Measurements from ENCODE around the gene TSPEAR. TPM values are rescaled to one million over a fixed set of nuclear protein-coding genes. Genes with fewer than 3 reads are reported as not detected.
"Not testable (repeated sequence)": the region's sequence is repeated elsewhere in the genome, so short reads cannot be mapped to it uniquely, and the experiment has no call there.

TSPEAR gene
- total and polyA plus RNA-seq, 5 donors: 0.29 to 4.6 (median 1.4) TPM

DNA sequence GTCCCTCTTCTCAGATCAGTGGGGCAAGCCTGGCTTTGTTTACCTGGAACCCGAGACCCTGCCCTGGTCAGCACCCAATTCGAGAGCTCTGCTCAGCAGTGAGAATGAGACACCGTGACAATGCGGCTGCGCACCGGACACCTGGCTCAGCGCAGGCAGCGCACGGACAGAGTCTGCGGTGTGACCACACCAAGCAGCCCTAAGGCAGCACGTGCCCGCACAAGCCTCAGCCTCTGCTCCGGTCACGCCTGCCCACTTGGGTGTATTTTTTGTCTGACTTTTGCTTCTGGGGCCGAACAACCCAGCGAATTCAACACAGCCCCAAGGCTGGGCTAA lies 94.8 kb downstream of the TSPEAR start:
- intact Hi-C loops (cut with DNase I): no loop called here
- H3K4me1 ChIP-seq (ENCODE audit: control insufficient read depth, insufficient read depth, low read length): no peaks in the 10 kb centered on the region
- H3K27me3 ChIP-seq (ENCODE audit: control insufficient read depth, insufficient read depth): no peaks in the 10 kb centered on the region
- H3K4me3 ChIP-seq (ENCODE audit: low read length): no peak overlapping the region
- no peaks in the 10 kb centered on the region for H3K9me3 ChIP-seq (ENCODE audit: control insufficient read depth, low read length)
- WGBS: 84% methylated on average over 16 of the region's 16 CpGs
- DNase-seq (peak in 1 of 3 donors; percentile 29), ATAC-seq (no peak)
- no peak overlapping the region for H3K27ac ChIP-seq (ENCODE audit: low read length)

DNA sequence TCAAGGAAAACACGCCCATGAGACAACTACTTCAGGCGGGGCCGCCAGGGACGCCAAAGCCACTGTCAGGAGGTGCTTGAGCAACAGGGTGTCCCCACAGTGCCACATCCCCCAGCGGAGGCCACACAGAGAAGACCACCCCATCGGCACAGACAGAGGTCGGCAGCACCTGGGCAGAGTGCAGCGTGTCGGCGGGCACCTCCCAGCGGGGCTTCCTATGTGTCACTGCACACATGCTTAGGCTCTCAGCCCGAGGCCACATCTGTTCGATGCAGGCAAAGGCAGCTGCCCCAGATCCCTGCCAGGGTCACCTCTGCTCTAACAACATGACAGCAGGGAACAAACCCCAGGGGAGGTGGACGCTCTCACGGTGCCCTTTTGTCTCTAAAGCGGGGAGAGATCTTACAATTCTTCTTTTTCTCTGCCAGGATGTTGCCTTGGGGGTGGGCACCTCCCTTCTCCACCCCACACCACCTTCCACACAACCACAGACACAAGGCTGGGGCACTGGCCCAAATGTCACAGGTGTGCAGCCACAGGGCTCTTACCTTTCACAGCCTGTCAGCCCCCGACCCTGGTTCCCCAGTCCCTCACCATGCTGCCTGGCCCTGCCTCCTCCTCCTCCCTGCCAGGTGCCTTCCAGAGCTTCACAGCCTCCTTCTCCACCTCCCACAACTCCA lies 95.3 kb downstream of the TSPEAR start:
- Histone ChIP-seq H3K4me3 (ENCODE audit: low read length) (no peak overlapping the region), H3K4me1 (ENCODE audit: control insufficient read depth, insufficient read depth, low read length) (no peaks in the 10 kb centered on the region), H3K27me3 (ENCODE audit: control insufficient read depth, insufficient read depth) (no peaks in the 10 kb centered on the region), H3K27ac (ENCODE audit: low read length) (no peak overlapping the region), H3K9me3 (ENCODE audit: control insufficient read depth, low read length) (no peaks in the 10 kb centered on the region)
- ATAC-seq: peak in 1 of 2 donors; percentile 27
- DNase-seq: peak in 1 of 3 donors; percentile 25
- 77% methylated on average over 17 of the region's 17 CpGs for WGBS
- intact Hi-C loops (cut with DNase I): no loop called here

DNA sequence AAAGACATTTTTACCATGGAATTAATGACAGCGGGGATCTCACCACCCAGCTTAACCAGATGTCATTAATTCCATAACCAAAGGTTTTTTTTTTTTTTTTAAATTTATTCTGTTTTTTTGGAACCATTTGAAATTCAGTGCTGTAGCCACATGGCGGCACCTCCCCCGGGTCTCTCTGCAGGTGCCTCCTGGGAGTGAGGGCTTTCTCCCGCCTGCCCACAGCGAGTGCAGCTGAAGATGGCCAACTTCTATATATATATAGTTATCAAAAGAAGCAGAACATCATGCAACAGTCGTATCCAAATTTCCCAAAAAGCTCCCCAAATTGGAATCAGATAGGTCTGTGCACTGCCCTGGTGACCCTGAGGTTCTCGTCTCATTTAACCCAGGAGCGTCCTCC lies 95.9 kb downstream of the TSPEAR start:
- Histone ChIP-seq H3K27me3 (ENCODE audit: control insufficient read depth, insufficient read depth) (no peaks in the 10 kb centered on the region), H3K9me3 (ENCODE audit: control insufficient read depth, low read length) (no peaks in the 10 kb centered on the region), H3K4me1 (ENCODE audit: control insufficient read depth, insufficient read depth, low read length) (no peaks in the 10 kb centered on the region), H3K4me3 (ENCODE audit: low read length) (no peak overlapping the region), H3K27ac (ENCODE audit: low read length) (no peak overlapping the region)
- intact Hi-C loops (cut with DNase I): no loop called here
- WGBS: 78% methylated on average over 8 of the region's 8 CpGs
- ATAC-seq: no peak
- DNase-seq: no peak

DNA sequence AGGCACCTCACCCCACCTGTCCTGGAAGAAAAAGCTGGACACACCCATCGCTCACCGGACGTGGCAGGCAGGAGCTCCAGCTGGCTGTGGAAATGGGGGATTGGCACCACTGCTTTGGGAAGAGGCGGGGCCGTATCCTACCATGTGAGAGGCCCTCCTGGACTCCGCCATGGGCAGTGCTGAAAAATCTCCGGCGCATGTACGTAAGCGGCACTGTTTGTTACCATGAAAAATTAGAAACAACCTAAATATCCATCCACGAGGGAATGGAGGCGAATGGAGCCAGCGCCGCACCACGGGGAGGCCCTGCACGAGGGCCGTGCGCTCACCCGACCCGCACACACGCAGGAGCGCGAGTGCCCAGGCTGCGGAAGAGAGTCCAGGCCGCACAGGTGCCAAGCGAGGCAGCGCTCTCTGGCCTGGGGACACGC lies 96.4 kb downstream of the TSPEAR start:
- intact Hi-C loops (cut with DNase I): no loop called here
- Histone ChIP-seq H3K27me3 (ENCODE audit: control insufficient read depth, insufficient read depth) (no peaks in the 10 kb centered on the region), H3K4me1 (ENCODE audit: control insufficient read depth, insufficient read depth, low read length) (no peaks in the 10 kb centered on the region), H3K27ac (ENCODE audit: low read length) (no peak overlapping the region), H3K4me3 (ENCODE audit: low read length) (no peak overlapping the region), H3K9me3 (ENCODE audit: control insufficient read depth, low read length) (no peaks in the 10 kb centered on the region)
- 91% methylated on average over 28 of the region's 28 CpGs for WGBS
- DNase-seq (peak in 1 of 3 donors; percentile 41), ATAC-seq (no peak)

DNA sequence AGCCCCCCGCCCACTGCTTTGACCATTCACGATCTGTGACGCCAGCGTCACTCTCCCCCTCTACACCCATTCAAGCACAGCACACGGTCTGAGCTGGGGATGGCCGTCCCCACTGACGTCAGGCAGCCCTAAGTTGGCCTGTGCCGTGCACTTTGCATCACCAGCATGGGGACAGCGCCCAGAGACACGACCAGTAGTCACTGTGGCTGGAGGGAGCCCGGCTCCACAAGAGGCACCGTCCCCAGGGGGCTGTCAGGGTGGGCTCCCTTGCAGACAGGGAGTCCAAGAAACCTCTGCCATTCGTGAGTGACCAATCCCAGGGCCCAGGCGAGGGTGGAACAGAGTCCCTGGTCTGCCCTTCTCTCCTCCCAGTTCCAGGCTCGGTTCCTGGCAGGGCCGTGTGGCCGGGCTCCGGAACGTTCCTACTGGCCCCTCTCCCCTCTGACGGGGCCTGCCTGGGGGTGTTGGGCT lies 97.2 kb downstream of the TSPEAR start:
- ATAC-seq (no peak), DNase-seq (peak in 1 of 3 donors; percentile 56)
- Histone ChIP-seq H3K4me1 (ENCODE audit: control insufficient read depth, insufficient read depth, low read length) (no peaks in the 10 kb centered on the region), H3K27ac (ENCODE audit: low read length) (no peak overlapping the region), H3K9me3 (ENCODE audit: control insufficient read depth, low read length) (no peaks in the 10 kb centered on the region), H3K4me3 (ENCODE audit: low read length) (no peak overlapping the region), H3K27me3 (ENCODE audit: control insufficient read depth, insufficient read depth) (no peaks in the 10 kb centered on the region)
- 79% methylated on average over 20 of the region's 20 CpGs for WGBS
- intact Hi-C loops (cut with DNase I): no loop called here

DNA sequence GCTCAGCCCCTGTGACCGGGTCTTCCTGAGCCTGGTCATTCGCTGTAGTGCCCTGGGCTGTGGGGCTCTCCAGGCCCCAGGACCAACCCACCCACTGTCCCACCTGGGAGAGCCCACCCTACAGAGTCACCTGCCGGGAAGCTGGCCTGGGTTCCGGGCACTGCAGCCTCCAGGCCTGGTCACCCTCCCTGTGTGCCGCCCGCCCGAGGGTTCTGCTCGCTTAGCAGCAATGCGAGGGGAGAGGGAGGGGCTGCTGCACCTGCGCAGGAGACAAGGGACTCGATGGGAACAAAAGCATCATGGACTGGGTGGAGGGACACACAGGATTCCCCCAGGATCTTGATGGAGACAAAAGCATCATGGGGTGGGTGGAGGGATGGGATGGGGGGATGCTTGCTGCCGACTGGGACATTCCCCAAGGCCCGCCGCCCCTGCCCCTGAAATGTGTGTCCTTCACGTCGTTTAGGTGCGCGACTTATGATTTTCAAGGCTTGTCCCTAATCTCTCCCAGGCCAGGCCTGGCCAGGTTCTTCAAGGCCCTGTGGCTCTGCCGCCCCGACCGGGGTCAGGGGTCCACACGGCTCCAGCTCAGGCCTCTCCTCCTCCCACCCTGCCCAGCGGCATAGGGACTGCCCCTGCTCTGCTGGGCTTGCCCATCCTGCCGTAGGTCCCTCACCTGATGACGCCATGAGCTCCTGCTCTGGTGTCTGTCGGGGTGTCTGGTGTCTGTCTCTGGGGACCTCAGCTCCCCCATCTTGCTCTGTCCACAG lies 97.8 kb downstream of the TSPEAR start:
- Histone ChIP-seq H3K4me1 (ENCODE audit: control insufficient read depth, insufficient read depth, low read length) (no peaks in the 10 kb centered on the region), H3K27me3 (ENCODE audit: control insufficient read depth, insufficient read depth) (no peaks in the 10 kb centered on the region), H3K9me3 (ENCODE audit: control insufficient read depth, low read length) (no peaks in the 10 kb centered on the region), H3K27ac (ENCODE audit: low read length) (no peak overlapping the region), H3K4me3 (ENCODE audit: low read length) (no peak overlapping the region)
- WGBS: 86% methylated on average over 26 of the region's 26 CpGs
- intact Hi-C loops (cut with DNase I): no loop called here
- peak in 1 of 3 donors; percentile 31 for DNase-seq
- ATAC-seq: no peak

DNA sequence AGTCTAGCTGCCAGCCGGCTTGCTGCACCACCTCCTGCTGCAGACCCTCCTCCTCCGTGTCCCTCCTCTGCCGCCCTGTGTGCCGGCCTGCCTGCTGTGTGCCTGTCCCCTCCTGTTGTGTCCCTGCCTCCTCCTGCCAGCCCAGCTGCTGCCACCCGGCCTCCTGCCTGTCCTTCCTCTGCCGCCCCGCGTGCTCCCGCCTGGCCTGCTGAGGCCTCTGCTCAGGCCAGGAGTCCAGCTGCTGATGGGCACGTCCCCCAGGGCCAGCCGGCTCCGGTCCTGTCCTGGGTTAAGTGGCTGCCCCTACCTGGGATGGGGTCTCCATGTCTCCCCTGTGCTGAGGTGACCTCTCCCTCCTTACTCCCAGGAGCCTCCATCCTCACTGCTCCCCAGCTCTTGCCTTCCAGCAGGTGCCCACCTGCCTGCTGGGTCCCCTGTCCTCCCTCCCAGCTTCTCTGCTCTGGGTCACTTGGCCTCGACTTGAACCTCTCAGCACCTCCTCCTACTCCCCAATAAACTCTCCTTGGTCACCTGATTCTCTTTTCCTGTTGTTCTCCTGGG lies 98.6 kb downstream of the TSPEAR start:
- Histone ChIP-seq H3K27ac (ENCODE audit: low read length) (no peak overlapping the region), H3K4me1 (ENCODE audit: control insufficient read depth, insufficient read depth, low read length) (no peaks in the 10 kb centered on the region), H3K27me3 (ENCODE audit: control insufficient read depth, insufficient read depth) (no peaks in the 10 kb centered on the region), H3K9me3 (ENCODE audit: control insufficient read depth, low read length) (no peaks in the 10 kb centered on the region), H3K4me3 (ENCODE audit: low read length) (no peak overlapping the region)
- 85% methylated on average over 13 of the region's 13 CpGs for WGBS
- ATAC-seq: no peak
- intact Hi-C loops (cut with DNase I): no loop called here
- peak in 1 of 3 donors; percentile 38 for DNase-seq

DNA sequence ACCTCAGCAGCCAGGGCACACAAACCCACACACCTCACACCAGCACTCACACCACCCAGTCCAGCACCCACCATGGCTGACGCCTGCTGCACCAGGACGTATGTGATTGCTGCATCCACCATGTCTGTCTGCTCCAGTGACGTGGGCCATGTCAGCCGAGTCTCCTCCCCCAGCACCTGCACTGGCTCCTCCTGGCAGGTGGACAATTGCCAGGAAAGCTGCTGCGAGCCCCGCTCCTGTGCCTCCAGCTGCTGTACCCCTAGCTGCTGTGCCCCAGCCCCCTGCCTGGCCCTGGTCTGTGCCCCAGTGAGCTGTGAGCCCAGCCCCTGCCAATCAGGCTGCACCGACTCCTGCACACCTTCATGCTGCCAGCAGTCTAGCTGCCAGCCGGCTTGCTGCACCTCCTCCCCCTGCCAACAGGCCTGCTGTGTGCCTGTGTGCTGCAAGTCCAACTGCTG lies 99.3 kb downstream of the TSPEAR start, which contains the start of gene KRTAP10-8:
Gene KRTAP10-8 (plus strand): TSS at position 51 of the 458 bp plus-strand sequence. CDS start 22 bp downstream, at position 73.
- Histone ChIP-seq H3K27me3 (ENCODE audit: control insufficient read depth, insufficient read depth) (no peaks in the 10 kb centered on the region), H3K27ac (ENCODE audit: low read length) (no peak within 1 kb of the TSS), H3K4me1 (ENCODE audit: control insufficient read depth, insufficient read depth, low read length) (no peaks in the 10 kb centered on the region), H3K9me3 (ENCODE audit: control insufficient read depth, low read length) (no peaks in the 10 kb centered on the region), H3K4me3 (ENCODE audit: low read length) (no peak within 1 kb of the TSS)
- ATAC-seq: no peak
- peak in 1 of 3 donors; percentile 28 for DNase-seq
- 93% methylated on average over 8 of the region's 8 CpGs for WGBS
- intact Hi-C loops (cut with DNase I): no loop called here

DNA sequence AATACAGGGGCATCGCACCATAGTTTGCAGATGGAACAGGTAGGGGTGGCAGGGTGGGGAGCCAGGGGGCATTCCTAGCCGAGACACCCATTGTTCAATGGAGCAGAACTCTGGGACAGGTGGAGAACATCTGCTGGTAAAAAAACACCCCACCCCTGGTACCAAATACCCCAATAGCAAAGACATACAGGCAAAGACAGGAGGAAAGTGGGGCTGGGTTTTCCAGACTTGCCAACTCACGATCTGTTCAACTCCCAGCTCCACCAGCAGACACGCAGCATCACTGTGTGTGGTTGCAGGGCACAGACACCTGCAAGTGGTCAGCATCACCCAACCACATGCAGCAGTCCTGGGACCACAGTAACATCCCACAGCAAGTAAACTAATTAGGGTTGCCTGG lies 99.8 kb downstream of the TSPEAR start:
- 82% methylated on average over 4 of the region's 4 CpGs for WGBS
- DNase-seq (no peak), ATAC-seq (no peak)
- no peaks in the 10 kb centered on the region for H3K27me3 ChIP-seq (ENCODE audit: control insufficient read depth, insufficient read depth)
- H3K4me1 ChIP-seq (ENCODE audit: control insufficient read depth, insufficient read depth, low read length): no peaks in the 10 kb centered on the region
- no peaks in the 10 kb centered on the region for H3K9me3 ChIP-seq (ENCODE audit: control insufficient read depth, low read length)
- no peak overlapping the region for H3K27ac ChIP-seq (ENCODE audit: low read length)
- intact Hi-C loops (cut with DNase I): no loop called here
- no peak overlapping the region for H3K4me3 ChIP-seq (ENCODE audit: low read length)

DNA sequence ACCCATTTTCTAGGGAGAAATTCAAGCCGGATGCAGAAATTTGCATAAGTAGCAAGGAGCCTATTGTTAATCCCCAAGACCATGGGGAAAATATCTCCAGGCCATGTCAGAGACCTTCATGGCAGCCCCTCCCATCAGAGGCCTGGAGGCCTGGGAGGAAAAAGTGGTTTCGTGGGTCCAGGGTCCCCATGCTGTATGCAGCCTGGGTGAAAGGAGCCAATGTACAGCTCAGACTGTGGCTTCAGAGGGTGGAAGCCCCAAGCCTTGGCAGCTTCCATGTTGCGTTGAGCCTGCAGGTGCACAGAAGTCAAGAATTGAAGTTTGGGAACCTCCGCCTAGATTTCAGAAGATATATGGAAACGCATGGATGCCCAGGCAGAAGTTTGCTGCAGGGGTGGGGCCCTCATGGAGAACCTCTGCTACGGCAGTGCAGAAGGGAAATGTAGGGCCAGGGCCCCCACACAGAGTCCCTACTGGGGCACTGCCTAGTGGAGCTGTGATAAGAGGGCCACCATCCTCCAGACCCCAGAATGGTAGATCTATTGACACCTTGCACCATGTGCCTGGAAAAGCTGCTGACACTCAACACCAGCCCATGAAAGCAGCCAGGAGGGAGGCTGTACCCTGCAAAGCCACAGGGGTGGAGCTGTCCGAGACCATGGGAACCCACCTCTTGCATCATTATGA lies 101.1 kb downstream of the TSPEAR start:
- peak in 1 of 3 donors; percentile 25 for DNase-seq
- H3K9me3 ChIP-seq (ENCODE audit: control insufficient read depth, low read length); intact Hi-C loops (cut with DNase I); H3K27ac ChIP-seq (ENCODE audit: low read length); H3K27me3 ChIP-seq (ENCODE audit: control insufficient read depth, insufficient read depth); H3K4me1 ChIP-seq (ENCODE audit: control insufficient read depth, insufficient read depth, low read length); H3K4me3 ChIP-seq (ENCODE audit: low read length); ATAC-seq: not testable (repeated sequence)
- WGBS: 90% methylated on average over 7 of the region's 7 CpGs

DNA sequence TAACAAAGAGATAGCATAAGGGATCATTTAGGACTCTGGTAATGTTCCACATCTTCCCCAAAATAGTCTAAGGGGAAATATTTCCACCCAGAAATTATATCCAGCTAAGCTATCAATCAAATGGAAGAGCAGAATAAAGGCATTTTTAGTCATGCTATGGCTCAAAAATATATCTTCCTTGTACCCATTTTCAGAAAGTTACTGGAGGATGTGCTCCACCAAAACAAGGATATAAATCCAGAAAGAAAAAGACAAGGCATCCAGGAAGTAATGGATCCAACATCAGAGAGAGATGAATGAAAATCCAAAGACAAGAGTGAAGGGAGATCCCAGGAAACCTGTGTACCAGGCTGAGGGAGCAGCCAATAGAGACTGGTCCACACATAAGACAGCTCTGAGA lies 102.2 kb downstream of the TSPEAR start:
- no peaks in the 10 kb centered on the region for H3K9me3 ChIP-seq (ENCODE audit: control insufficient read depth, low read length)
- no peaks in the 10 kb centered on the region for H3K27me3 ChIP-seq (ENCODE audit: control insufficient read depth, insufficient read depth)
- no peak overlapping the region for H3K27ac ChIP-seq (ENCODE audit: low read length)
- H3K4me3 ChIP-seq (ENCODE audit: low read length): no peak overlapping the region
- no peak for DNase-seq
- ATAC-seq: no peak
- intact Hi-C loops (cut with DNase I): no loop called here
- H3K4me1 ChIP-seq (ENCODE audit: control insufficient read depth, insufficient read depth, low read length): no peaks in the 10 kb centered on the region
